HG03378 (cell line): Measurements from ENCODE around the gene CMA1.
"Not testable (repeated sequence)": the region's sequence is repeated elsewhere in the genome, so short reads cannot be mapped to it uniquely, and the experiment has no call there.

Experiments
- ATAC-seq: cut with Tn5 transposase; IDR thresholded peaks from one replicate; pipeline ENCODE4 v1.9.1; 2021; ENCODE audit warnings: mild to moderate bottlenecking, moderate library complexity; ENCODE audit not compliant: unreplicated experiment

CMA1 gene

DNA sequence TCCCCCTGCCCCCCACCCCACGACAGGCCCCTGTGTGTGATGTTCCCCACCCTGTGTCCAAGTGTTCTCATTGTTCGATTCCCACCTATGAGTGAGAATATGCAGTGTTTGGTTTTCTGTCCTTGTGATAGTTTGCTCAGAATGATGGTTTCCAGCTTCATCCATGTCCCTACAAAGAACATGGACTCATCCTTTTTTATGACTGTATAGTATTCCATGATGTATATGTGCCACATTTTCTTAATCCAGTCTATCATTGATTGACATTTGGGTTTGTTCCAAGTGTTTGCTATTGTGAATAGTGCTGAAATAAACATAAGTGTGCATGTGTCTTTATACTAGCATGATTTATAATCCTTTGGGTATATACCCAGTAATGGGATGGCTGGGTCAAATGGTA, 37.6 kb downstream of the CMA1 start:
- ATAC-seq = not testable (repeated sequence)

DNA sequence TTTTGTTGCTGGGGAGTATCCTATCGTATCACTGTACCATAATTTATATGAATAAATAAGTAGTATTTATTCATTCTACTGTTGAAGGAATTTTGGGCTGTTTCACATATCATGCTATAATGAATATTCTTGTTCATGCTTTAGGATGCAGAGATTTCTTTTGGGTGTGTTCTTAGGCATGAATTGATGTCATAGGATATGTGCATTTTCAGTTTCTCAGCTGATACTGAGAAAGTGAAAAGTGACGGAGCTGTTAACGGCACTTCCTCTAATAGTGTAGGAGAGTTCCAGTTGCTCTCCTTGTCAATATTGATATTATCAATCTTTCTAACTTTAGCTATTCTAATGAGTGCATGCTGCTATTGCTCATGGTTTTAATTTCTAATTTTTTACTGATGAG, 42.3 kb downstream of the CMA1 start:
- ATAC-seq = no peak

DNA sequence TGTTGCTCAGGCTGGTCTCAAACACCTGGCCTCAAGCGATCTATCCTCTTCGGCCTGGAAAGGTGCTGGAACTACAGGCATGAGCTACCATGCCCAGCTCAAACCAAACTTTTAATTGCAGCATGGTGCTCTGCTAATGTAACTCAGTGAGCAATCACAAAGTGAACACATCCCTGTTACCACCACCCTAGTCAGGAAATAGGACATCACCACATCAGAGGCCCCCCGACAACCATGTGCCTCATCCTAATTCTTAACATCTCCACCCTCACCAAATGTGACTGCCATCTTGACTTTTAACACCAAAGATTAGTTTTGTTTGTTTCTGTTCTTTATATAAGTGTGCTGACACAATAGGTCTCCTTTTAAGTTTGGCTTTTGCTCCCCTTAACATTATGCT, 42.7 kb downstream of the CMA1 start:
- ATAC-seq = no peak

DNA sequence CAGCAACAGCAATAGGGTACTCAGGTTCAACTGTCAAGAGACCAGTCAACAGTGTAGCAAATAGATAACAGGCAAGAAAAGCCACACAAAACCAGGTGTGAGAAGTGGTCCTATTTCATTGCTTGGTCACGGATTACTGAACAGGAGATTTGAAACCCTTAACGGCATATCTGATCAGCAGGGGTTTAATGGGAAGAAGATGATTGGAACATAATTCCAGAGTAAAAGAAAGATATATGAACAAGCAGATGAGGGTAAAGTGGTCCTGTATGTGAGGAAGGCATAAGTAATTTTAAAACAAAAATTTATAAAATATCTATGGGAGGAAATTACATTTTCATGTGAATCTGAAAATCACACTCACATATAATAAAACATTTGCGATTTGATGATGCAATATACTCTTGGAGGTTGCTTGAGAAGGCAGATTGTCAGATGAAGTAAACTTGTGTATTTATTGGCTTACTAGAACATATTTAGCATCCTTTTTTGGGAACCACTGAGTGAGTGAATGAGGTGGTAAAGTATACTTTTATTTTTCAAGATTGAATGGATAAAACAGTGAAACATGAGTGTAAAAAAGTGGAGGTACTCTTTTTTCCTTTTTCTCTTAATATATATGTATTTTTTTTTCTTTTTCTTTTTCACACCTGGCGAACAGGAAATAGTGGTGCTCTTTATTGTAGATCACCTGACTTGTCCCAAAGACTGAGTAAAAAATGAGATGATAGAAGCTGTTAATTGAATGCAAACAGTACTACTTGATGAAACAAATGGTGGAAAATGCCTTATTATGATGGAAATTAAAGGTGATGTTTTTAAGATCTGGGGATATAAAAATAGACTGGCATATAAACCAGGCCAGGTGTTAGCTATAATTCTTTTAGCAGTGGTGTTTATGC, 43.9 kb downstream of the CMA1 start:
- ATAC-seq = no peak

DNA sequence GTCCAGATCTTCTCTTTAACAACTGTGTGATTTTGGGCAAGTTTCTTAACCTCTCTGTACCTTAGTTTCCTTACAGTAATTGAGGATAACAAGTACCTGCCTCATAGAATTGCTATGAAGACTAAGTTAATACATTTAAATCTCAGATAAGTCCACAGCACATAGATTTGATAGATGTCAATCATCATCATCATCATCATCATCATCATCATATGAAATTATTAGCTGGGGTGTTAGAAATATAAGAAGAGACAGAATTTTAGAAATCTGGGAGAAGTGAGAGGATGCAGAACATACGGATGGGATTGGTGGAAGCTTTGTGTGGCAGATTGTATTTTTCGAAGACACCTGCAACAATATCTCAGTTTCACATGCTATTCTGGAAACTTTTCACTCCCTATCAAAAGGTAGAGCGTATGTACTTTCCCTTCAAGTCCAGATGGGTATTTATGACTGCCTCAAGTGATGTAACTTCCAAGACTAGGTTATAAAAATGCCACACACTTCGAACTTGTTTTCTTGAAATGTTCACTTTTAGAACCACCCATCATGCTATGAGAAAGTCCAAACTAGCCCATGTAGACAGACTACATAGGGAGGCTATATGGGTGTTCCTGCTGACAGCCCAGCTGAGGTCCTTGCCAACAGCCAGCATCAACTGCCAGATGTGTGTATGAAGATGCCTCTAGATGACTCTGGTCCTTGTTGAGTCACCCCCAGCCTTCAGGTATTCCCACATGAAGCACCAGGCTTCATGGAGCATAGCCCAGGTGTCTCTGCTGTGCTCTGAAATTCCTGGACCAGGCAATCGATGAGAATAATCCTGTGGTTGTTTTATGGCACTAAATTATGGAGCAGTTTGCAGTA, 44.8 kb downstream of the CMA1 start:
- ATAC-seq = no peak

DNA sequence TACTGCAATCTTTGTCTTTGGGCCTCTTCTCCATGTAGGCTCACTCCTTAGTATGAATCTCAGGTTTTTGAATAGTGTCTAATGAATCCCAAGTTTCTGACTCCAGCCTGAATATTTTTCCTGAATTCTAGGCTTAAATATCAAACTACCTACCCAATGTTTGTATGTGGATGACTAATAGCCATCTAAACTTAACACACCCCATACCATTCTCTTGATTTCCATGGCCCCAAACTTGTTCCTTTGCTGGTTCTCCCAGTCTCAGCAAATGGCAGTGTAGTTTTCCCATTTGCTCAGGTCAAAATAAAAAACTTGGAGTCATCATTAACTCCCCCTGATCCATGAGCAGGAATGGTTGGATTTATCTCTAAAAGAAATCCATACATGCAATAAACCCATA, 46.7 kb downstream of the CMA1 start:
- ATAC-seq = no peak

DNA sequence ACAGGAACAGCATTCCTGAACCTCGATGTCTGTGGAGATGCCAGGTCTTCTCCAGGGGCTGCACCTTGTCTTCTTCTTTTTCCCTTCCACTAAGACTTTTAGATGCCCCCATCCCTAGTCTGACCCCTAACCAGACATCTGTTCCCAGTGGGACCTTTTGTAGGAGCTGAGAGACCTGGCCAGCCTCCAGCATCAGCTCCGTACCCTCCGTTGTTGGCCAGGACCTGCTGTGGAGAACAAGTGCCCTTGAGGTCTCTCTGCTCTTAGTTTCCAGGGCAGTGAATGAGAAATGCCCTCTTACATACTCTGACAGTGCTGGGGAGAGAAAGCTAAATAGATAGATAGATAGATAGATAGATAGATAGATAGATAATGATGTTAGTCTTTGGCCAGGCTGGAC, 48.7 kb downstream of the CMA1 start:
- no peak for ATAC-seq

DNA sequence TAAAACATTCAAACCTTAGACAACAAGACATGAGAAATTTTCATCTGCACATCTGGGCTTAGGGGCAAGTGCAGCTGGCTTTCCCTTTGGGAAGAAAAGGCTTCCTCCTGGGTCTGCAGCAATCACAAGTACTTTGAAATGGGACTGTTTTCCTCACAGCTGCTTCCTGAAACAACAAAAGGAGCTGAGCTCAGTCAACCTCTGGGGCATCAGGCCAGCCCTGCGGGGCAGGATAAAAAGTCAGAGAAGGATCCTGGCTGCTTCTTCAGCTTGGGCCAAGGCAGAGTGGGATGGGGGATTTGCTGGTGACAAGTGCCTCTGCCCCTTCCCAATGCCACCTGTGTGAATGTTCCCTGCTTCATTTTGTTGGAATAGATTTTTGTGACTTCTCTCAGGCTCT, 49.3 kb downstream of the CMA1 start:
- no peak for ATAC-seq

DNA sequence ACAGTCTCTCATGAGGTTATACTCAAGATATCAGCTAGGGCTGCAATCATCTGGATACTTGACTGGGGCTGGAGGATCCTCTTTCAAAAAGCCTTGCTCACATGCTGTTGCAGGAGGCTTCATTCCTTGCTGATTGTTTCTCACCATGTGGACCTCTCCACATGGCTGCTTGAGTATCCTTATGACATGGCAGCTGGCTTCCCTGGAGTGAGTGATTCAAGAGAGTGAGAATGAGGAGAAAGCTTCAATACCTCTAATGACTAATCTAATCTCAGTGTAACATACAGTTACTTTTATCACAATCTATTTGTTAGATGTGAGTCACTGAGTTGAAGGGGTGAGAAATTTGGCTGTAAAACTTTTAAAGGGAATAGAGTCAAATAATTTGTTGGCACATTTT, 51.1 kb downstream of the CMA1 start:
- ATAC-seq = no peak
